AG09309 (cell line): ENCODE measurements around the gene ATP8A2.

Experiments
- DNase-seq: peaks from one replicate; pipeline ENCODE4 v3.0.0-alpha.2; 2010; ENCODE audit warnings: low read depth
- H3K4me3 ChIP-seq: 2 replicates; pipeline ENCODE4 v1.5.1; 2011; ENCODE audit warnings: mild to moderate bottlenecking, low read depth, low read length, moderate library complexity; ENCODE audit not compliant: control insufficient read depth
- CTCF ChIP-seq: IDR thresholded peaks from 2 replicates; pipeline ENCODE4 v1.5.1; 2011; ENCODE audit warnings: mild to moderate bottlenecking, low read depth, low read length, inconsistent platforms; ENCODE audit not compliant: insufficient read depth, control insufficient read depth; ENCODE audit errors: missing control alignments

The ATP8A2 gene

GRCh38 chr13:25400925-25401324 is 29.2 kb downstream of the ATP8A2 start:
- no peak overlapping the region for H3K4me3 ChIP-seq
- no peak for DNase-seq
- no peak for TF ChIP-seq CTCF

DNA sequence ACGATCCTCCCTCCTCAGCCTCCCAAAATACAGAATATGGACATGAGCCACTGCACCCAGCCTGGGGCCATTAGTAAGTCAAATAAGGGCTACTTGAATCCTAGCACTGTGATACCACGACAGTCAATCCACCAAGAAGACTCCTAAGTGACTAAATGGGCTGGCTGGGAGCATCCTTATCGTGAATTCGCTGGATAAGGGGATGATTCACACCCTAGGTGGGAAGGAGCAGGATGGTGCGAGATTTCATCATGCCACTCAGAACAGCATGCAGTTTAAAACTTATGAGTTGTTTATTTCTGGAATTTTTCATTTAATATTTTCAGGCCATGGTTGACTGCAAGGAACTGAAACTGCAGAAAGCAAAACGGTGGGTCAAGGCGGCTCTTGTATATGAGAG is 30.2 kb downstream of the ATP8A2 start:
- no peak for TF ChIP-seq CTCF
- DNase-seq, result no peak
- H3K4me3 ChIP-seq, result no peak overlapping the region

DNA sequence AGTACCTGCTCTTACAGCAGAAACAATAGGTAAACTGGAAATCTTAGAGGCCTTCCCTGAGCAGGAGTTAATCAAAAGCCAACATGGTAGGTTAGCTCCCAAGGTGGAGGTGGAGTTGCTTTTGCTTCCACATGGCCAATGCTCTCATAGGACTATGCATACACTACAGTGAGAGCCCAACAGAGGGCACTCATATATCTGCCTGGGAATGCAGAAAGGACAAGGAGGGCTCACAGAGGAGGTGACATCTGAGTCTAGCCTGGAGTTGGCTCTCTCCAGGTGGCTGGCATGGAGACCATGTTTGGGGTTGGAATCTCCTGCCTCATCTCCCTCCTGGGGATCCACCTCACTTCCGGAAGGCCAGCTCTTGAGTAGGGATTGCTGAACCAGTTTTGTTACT is 34.6 kb downstream of the ATP8A2 start:
- no peak for DNase-seq
- no peak for TF ChIP-seq CTCF

GRCh38 chr13:25409938-25410337 is 38.2 kb downstream of the ATP8A2 start:
- no peak overlapping the region for H3K4me3 ChIP-seq
- no peak for DNase-seq
- TF ChIP-seq CTCF, result no peak

More for the DNA sequence above, 34.6 kb downstream of the ATP8A2 start:
- no peak overlapping the region for H3K4me3 ChIP-seq

DNA sequence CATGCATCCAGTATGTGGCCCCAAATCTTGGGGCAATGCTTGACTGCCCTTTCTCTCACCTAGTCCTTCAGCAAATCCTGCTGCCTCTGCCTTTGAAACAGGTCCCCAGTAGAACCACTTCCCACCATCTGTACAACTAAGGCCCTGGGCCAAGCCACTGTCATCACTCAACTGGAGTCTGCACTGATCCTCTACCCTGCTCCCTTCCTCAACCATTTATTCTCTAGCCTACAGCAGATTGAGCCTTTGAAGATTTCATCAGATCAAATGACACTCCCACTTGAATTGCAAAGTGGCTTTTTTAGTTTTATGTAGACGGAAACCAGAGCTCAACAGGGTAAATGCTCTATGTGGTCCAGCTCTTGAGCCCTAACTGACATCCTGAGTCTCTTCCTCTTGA is 43.5 kb downstream of the ATP8A2 start:
- TF ChIP-seq CTCF, result no peak
- no peak overlapping the region for H3K4me3 ChIP-seq
- no peak for DNase-seq

DNA sequence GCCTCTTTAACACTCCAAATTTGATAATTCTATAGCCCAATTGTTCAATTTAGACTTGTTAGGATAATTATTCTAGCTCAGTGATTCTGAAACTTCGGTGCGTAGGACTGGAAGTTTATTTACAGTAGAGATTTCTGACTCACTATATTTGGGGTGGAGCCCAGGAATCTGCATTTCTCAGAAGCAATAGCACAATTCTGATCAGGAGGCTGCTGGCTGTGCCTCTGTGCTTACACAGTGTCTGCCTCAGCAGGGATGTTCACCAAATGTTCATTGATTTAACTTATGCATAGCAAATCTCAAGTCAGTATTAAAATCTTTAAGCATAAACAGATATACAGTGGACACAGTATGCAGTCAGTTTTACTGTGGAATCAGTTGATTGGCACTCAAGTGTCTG is 45.8 kb downstream of the ATP8A2 start:
- H3K4me3 ChIP-seq, result no peak overlapping the region
- no peak for DNase-seq
- no peak for TF ChIP-seq CTCF

GRCh38 chr13:25420161-25420560 is 48.4 kb downstream of the ATP8A2 start:
- H3K4me3 ChIP-seq, result no peak overlapping the region
- DNase-seq, result no peak
- TF ChIP-seq CTCF, result no peak
